HG03280 (cell line): ENCODE measurements around the gene RAB13.
"Not testable (repeated sequence)": the region's sequence is repeated elsewhere in the genome, so short reads cannot be mapped to it uniquely, and the experiment has no call there.

Experiments
- ATAC-seq: cut with Tn5 transposase; IDR thresholded peaks from one replicate; pipeline ENCODE4 v1.9.1; 2021; ENCODE audit warnings: mild to moderate bottlenecking, moderate library complexity; ENCODE audit not compliant: unreplicated experiment

Gene RAB13

DNA sequence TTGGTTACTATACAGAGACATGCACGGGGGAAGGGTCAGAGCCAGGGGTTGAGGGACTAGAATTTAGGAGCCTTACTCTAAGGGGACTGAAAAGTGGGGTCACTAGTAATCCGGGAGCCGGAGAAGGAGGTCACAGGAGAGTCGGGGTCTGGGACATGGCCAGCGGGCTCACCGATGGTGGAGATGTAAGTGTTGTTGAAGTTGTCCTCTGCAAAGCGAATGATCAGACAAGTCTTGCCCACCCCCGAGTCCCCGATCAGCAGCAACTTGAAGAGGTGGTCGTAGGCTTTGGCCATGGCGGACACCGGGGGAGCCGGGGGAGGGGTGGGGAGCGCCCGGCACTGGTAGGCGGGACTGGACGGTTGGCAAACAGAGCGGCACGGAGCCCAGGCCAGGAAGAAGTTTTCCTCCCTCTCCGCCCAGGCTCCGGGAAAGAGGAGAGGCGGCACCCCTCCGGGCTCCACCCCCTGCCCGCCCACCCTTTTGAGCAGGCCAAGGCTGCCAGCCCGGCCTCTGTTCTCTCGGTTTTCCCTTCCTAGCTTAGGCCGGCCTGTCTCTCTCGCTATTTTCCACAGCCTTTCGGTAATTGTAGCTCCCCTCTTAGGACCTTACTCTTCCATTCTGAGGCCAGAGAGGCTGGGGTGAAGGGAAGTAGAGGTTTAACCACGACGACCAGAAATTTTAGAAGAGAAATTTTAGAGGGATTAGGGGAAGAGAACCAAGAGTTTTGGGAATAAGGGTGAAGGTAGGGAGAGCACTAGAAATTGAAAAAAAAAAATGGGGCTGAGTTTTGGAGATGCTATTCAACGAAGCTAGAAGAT, at the start of gene RAB13:
Gene RAB13 (minus strand): TSS at position 399 of the 821 bp plus-strand sequence. CDS start 103 bp downstream, at position 296.
- ATAC-seq = no peak

GRCh38 chr1:154033697-154034096, 47.6 kb upstream of the RAB13 start:
- not testable (repeated sequence) for ATAC-seq

- no peak for ATAC-seq
Observed at GRCh38 chr1:154019940-154020339, 33.8 kb upstream of the RAB13 start.

GRCh38 chr1:154019269-154019668, 33.1 kb upstream of the RAB13 start:
- no peak for ATAC-seq

DNA sequence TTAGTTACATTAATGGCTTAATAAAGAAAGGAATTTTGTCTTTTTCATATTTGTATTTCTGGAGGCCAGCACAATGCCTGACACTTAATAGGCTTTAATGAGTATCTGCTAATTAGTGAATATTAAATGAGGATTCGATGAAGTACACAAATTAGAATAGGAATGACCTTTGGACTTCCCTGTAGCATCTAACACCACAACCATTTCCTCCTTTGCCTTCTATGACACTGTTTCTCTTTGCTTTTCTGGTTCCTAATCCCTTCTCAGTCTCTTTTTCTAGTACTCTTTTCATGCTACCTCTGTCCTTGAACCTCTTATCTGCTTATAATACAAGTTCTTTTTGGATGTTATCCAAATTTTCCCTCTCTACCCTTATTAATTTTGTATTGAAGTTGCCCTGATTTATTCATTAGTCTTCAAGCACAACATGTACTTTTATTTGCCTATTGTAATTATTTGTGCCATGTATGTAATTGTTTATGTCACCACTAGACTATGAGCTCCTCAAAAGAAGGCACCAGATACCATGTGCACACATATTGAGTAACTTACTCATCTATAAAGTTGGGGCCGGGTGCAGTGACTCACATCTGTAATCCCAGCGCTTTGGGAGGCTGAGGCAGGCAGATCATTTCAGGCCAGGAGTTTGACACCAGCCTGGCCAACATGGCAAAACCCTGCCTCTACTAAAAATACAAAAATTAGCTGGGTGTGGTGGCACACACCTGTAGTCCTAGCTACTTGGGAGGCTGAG, 28.2 kb upstream of the RAB13 start:
- no peak for ATAC-seq

DNA sequence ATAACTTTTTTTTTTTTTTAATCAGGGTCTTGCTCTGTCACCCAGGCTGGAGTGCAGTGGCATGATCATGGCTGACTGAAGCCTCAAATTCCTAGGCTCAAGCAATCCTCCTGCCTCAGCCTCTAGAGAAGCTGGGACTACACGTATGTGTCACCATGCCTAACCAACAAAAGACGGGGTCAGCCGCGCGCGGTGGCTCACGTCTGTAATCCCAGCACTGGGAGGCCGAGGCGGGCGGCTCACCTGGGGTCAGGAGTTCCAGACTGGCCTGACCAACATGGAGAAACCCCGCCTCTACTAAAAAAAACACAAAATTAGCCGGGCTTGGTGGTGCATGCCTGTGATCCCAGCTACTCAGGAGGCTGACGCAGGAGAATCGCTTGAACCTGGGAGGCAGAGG, 26.4 kb upstream of the RAB13 start:
- ATAC-seq = not testable (repeated sequence)

GRCh38 chr1:154012129-154012528, 26.0 kb upstream of the RAB13 start:
- no peak for ATAC-seq

DNA sequence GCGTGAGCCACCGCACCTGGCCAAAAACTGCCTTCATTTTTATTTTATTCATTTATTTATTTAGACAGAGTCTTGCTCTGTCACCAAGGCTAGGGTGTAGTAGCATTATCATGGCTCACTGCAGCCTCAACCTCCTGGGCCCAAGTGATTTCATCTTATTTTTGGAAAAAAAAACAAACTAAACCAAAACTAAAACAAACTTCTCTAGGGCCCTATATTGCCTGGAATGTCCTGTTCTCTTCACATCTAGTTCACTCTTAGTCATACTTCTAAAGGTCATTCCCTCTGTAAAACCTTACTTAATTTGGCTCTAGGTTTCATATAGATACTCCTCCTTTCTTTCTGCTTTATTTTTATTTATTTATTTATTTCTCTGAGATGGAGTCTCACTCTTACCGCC, 20.0 kb upstream of the RAB13 start:
- no peak for ATAC-seq

GRCh38 chr1:154000420-154000819, 14.3 kb upstream of the RAB13 start:
- ATAC-seq = no peak

GRCh38 chr1:153996882-153997281, 10.7 kb upstream of the RAB13 start:
- ATAC-seq = not testable (repeated sequence)

- no peak for ATAC-seq
Observed at GRCh38 chr1:153995640-153996039, 9.5 kb upstream of the RAB13 start.

DNA sequence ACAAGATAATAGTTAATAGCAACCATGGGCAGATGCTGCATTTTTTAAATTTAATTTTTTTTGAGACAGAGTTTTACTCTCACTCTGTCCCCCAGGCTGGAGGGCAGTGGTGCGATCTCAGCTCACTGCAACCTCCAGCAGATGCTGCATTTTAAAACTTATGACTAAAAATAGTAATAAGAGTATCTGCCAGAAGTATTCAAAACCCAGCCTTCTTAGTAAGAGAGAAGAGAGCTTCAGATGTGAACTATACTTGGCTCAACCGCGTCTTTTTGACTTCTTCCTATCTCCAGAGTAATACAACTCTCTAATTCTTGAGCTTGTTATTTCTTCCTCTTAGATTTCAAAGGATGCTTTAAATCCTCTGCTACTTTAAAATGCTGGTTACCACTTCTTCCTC, 9.1 kb upstream of the RAB13 start:
- no peak for ATAC-seq

DNA sequence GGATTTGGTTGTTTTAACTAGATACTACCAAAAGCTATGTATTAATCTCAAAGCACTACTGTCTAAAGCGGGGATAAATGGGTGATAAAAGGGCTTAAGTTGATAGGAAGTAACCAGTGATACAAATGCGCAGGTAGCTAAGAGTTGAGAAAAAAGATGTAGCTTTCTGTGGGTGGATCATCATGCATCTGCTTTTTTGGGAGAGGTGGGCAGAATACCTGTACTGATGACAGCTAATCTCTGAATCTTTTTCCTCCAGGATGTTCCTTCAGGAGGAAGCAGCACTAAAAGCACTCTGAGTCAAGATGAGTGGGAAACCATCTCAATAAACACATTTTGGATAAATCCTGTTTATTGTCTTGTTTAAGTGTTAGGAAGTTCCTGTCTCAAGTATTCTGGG, 5.7 kb upstream of the RAB13 start:
- ATAC-seq = no peak

DNA sequence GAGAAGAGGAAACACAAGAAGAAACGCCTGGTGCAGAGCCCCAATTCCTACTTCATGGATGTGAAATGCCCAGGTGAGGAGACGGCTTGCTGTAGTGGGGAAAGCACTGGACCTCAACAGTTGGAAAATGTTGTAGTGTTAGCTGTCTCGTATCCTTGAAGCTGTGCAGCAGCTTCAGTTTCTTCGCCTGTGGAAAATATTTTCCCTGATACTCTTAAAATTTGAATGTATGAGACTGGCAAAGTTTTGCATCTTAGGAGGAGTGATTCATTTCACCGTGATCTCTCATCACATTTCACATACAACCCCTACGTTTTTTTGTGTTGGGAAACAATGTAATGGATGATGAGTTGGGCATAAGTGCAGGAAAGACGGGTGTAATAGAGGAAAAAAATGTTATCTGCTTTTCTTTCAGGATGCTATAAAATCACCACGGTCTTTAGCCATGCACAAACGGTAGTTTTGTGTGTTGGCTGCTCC, 5.1 kb upstream of the RAB13 start:
- ATAC-seq = no peak

DNA sequence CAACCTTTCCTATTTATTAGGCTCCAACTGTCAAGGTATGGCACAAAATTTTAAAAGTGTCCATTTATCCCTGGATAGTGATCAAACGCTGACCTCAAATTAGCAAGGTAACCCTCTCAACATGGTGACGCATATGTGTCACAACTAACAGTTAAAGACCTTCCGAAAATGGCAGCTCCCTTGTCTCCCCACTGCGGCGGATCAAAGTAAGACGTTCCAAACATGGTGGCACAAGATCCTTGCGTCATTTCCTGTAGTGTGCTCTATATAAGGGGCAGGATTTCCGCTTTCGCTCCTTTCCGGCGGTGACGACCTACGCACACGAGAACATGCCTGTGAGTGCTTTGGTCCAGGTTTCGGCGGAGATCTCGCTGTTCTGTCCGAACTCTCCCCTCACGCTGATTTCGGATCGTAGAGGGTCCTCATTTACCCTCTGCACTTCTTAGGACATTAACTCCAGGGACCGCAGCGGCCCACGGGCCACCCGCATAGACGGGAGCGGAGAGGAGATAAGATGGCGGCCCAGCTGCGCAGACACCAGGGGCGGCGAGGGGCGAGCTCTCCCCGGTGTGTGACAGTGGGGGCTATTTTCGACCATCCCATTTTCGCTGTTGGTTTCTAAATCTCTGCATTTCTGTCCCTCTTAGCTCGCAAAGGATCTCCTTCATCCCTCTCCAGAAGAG, 4.5 kb upstream of the RAB13 start, which contains the start of gene RPS27:
Gene RPS27 (plus strand): TSS at position 295 of the 683 bp plus-strand sequence. CDS start 35 bp downstream, at position 330.
- peak; percentile 66 for ATAC-seq

DNA sequence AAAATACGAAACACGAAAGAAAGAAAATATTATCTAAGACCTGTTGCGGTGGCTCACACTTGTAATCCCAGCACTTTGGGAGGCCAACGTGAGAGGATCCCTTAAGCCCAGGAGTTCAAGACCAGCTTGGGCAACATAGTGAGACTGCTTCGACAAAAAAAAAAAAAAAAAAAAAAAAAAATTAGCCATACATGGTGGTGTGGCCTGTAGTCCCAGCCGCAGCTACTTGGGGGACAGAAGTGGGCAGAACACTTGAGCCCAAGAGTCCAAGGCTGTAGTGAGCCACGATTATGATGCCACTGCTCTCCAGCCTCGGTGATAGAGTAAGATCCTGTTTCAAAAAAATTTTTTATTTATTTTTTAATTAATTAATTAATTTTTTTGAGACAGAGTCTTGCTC, 1.5 kb upstream of the RAB13 start:
- ATAC-seq = no peak

DNA sequence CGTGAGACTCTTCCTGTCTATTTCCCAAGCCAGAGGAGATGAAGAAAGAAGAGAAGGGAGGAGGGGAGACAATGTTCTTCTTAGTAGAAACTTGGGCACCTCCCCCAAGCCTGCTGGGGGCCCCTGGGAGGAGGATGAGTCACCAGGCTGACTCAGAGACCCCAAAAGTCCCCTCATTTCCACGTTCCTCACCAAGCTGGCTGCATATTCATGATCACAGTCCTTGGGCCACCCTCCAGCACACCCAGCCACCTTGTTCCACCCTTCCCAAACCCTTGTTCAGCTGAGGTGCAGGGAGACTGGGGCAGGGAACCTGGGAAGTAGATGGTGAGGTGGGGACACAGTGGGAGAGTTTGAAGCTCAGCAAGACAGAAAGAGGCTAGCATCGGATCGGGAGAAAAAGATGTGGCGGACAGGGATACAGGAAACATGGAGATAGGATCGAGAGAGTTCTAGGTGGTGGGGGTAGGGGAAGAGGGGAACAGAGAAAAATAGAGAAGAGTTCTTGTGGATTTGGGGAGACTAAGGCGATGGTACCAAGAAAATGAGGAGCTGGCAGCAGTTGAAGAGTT, 712 bp downstream of the RAB13 start:
- ATAC-seq = no peak

- ATAC-seq = no peak
Observed at GRCh38 chr1:153984123-153984894, 1.8 kb downstream of the RAB13 start.

- not testable (repeated sequence) for ATAC-seq
Observed at GRCh38 chr1:153981735-153982134, 4.4 kb downstream of the RAB13 start.

GRCh38 chr1:153979091-153979490, 7.0 kb downstream of the RAB13 start:
- not testable (repeated sequence) for ATAC-seq
